ENCODE results near the gene NFATC2. TPM values are rescaled to one million over a fixed set of nuclear protein-coding genes. Genes with fewer than 3 reads are reported as not detected.
A peak's percentile ranks its signal among the peaks of the same experiment; 100 is the strongest.

The NFATC2 gene
- polyA plus RNA-seq, 1 of the 3 experiments (the other 2 are of a cell fraction) = 0.36 TPM

DNA sequence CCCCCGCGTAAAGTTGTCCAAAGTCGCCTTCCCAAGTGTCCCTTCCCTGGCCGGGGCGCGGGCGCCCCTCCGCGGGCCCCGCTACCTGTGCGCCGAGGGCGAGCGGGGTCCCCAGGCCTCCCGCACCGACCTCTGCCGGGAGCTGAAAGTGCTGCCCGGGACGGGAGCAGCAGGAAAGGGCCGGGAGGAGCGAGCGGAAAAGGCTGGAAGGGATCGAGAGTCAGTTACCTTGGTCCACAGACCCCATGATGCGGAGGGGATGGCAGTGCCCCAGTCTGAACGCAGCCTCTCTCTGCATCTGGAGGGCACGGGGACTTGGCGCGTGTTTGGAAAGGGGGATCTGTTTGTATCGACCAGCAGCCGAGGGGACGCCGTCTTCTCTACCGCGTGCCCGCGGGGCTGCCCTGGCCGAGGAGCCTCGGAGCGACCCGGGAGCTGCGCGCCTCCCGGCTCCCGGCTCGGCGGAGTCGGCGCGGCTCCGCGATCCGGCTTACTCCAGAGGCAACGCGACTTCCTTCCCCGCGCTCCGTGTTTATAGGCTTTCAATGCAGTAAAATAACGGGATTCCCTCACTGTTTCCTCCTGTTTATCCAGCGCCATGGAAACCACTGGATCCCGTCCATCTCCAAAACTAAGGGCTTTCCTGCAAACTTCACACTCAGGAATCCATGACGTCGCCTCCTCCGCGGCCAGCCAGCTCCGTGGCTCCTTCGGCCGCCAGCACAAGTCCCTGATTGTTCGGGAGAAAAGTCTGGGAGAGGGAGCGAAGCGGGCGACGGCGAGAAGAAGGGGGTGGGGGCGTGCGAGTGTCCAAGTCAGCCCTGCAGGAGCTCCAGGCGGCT, 20.0 kb upstream of the NFATC2 start:
- 2% methylated on average over 30 of the region's 76 CpGs for WGBS (ENCODE audit: low lambda C conversion rate)
- H3K36me3 ChIP-seq (replicated peaks in 1 of 2; ENCODE audit: control insufficient read depth in 1 of 2, insufficient read depth in 2 of 2, low read length in 1 of 2) = no peaks in the 10 kb centered on the region

More for the DNA sequence above, 20.0 kb upstream of the NFATC2 start:
- ChIA-PET CTCF (interaction anchor here (0.6 to 2.0 kb wide), 9 partner anchors 10 to 690 kb away, joined by 3 to 8 read pairs (median 4); no protein-coding TSS in a partner anchor), POLR2A (no interaction called here)
- Histone ChIP-seq H3K4me3 (ENCODE audit: low read depth in 2 of 2, low read length in 1 of 2) (peak overlapping the region; percentile 57 to 80), H3K4me1 (ENCODE audit: control insufficient read depth in 1 of 2, insufficient read depth in 2 of 2, low read depth in 1 of 2, low read length in 1 of 2) (peaks cover 16 to 29% of the 10 kb centered on the region in 2 experiments), H3K9me2 (no peaks in the 10 kb centered on the region), H3K79me2 (ENCODE audit: insufficient read depth) (peaks cover 17% of the 10 kb centered on the region), H3K9me3 (no peaks in the 10 kb centered on the region), H4K20me1 (ENCODE audit: insufficient read depth) (peaks cover 14% of the 10 kb centered on the region; the same call in 1 of the 2 replicates), H3K9ac (peak overlapping the region; percentile 98), H3K4me2 (peak overlapping the region; percentile 98), H2AFZ (ENCODE audit: low read depth) (peak overlapping the region; percentile 44; the same call in 1 of the 2 replicates), H3K27ac (ENCODE audit: low read depth in 2 of 2, low read length in 1 of 2) (peak overlapping the region in 1 of 2 experiments; percentile 99; a peak in 3 of 4 replicates), H3K27me3 (ENCODE audit: insufficient read depth) (no peaks in the 10 kb centered on the region), H3F3A (replicated peaks; ENCODE audit: insufficient read depth) (peaks cover 31% of the 10 kb centered on the region)
- TF ChIP-seq RAD21 (IDR thresholded peaks at IDR 0.05; ENCODE audit: low read length) = peak; percentile 27; the same call in 1 of the 2 replicates
- peak; percentile 4; the same call in 1 of the 2 replicates for TF ChIP-seq TEAD4 (IDR thresholded peaks at IDR 0.05; ENCODE audit: borderline replicate concordance, insufficient read depth)
- TF ChIP-seq EP300 (IDR thresholded peaks at IDR 0.05; ENCODE audit: borderline replicate concordance in 1 of 2, low read depth in 1 of 2, low read length in 1 of 2) = peak in 1 of 2 experiments; percentile 14; a peak in 1 of 4 replicates
- TF ChIP-seq JUND (IDR thresholded peaks at IDR 0.05) = no peak
- TF ChIP-seq, protein P1, sequence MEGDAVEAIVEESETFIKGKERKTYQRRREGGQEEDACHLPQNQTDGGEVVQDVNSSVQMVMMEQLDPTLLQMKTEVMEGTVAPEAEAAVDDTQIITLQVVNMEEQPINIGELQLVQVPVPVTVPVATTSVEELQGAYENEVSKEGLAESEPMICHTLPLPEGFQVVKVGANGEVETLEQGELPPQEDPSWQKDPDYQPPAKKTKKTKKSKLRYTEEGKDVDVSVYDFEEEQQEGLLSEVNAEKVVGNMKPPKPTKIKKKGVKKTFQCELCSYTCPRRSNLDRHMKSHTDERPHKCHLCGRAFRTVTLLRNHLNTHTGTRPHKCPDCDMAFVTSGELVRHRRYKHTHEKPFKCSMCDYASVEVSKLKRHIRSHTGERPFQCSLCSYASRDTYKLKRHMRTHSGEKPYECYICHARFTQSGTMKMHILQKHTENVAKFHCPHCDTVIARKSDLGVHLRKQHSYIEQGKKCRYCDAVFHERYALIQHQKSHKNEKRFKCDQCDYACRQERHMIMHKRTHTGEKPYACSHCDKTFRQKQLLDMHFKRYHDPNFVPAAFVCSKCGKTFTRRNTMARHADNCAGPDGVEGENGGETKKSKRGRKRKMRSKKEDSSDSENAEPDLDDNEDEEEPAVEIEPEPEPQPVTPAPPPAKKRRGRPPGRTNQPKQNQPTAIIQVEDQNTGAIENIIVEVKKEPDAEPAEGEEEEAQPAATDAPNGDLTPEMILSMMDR (IDR thresholded peaks at IDR 0.05) = peak; percentile 17; the same call in 1 of the 2 replicates
- TF ChIP-seq, protein P2, sequence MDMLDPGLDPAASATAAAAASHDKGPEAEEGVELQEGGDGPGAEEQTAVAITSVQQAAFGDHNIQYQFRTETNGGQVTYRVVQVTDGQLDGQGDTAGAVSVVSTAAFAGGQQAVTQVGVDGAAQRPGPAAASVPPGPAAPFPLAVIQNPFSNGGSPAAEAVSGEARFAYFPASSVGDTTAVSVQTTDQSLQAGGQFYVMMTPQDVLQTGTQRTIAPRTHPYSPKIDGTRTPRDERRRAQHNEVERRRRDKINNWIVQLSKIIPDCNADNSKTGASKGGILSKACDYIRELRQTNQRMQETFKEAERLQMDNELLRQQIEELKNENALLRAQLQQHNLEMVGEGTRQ (IDR thresholded peaks at IDR 0.05; ENCODE audit: borderline replicate concordance, low read depth, low read length) = no peak
- TF ChIP-seq, protein P3, sequence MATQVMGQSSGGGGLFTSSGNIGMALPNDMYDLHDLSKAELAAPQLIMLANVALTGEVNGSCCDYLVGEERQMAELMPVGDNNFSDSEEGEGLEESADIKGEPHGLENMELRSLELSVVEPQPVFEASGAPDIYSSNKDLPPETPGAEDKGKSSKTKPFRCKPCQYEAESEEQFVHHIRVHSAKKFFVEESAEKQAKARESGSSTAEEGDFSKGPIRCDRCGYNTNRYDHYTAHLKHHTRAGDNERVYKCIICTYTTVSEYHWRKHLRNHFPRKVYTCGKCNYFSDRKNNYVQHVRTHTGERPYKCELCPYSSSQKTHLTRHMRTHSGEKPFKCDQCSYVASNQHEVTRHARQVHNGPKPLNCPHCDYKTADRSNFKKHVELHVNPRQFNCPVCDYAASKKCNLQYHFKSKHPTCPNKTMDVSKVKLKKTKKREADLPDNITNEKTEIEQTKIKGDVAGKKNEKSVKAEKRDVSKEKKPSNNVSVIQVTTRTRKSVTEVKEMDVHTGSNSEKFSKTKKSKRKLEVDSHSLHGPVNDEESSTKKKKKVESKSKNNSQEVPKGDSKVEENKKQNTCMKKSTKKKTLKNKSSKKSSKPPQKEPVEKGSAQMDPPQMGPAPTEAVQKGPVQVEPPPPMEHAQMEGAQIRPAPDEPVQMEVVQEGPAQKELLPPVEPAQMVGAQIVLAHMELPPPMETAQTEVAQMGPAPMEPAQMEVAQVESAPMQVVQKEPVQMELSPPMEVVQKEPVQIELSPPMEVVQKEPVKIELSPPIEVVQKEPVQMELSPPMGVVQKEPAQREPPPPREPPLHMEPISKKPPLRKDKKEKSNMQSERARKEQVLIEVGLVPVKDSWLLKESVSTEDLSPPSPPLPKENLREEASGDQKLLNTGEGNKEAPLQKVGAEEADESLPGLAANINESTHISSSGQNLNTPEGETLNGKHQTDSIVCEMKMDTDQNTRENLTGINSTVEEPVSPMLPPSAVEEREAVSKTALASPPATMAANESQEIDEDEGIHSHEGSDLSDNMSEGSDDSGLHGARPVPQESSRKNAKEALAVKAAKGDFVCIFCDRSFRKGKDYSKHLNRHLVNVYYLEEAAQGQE (IDR thresholded peaks at IDR 0.05; ENCODE audit: low read depth, low read length) = peak; percentile 16; the same call in 1 of the 2 replicates
- TF ChIP-seq RFX5 (IDR thresholded peaks at IDR 0.05; ENCODE audit: low read length) = no peak
- no peak; the same call in 1 of the 2 replicates for TF ChIP-seq FOSL2 (IDR thresholded peaks at IDR 0.05; ENCODE audit: borderline replicate concordance, low read depth)
- TF ChIP-seq, protein P4, sequence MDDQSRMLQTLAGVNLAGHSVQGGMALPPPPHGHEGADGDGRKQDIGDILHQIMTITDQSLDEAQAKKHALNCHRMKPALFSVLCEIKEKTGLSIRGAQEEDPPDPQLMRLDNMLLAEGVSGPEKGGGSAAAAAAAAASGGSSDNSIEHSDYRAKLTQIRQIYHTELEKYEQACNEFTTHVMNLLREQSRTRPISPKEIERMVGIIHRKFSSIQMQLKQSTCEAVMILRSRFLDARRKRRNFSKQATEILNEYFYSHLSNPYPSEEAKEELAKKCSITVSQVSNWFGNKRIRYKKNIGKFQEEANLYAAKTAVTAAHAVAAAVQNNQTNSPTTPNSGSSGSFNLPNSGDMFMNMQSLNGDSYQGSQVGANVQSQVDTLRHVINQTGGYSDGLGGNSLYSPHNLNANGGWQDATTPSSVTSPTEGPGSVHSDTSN (IDR thresholded peaks at IDR 0.05) = peak; percentile 35; the same call in 1 of the 2 replicates
- TF ChIP-seq, protein P5, sequence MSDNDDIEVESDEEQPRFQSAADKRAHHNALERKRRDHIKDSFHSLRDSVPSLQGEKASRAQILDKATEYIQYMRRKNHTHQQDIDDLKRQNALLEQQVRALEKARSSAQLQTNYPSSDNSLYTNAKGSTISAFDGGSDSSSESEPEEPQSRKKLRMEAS (IDR thresholded peaks at IDR 0.05; ENCODE audit: low read depth) = peak; percentile 10; the same call in 1 of the 2 replicates
- TF ChIP-seq NFIC (IDR thresholded peaks at IDR 0.05; ENCODE audit: borderline replicate concordance) = peak; percentile 35; the same call in 1 of the 2 replicates
- peak; percentile 82 for DNase-seq
